ENCODE results near the gene TUBB3.

TUBB3 gene

GRCh38 chr16:89908236-89908635, 14.9 kb upstream of the TUBB3 start:
- no peak for TF ChIP-seq GATA3 (IDR thresholded peaks at IDR 0.05; ENCODE audit: low read depth, low read length)
- no peak for TF ChIP-seq GATA2 (IDR thresholded peaks at IDR 0.05; ENCODE audit: low read depth, low read length)

DNA sequence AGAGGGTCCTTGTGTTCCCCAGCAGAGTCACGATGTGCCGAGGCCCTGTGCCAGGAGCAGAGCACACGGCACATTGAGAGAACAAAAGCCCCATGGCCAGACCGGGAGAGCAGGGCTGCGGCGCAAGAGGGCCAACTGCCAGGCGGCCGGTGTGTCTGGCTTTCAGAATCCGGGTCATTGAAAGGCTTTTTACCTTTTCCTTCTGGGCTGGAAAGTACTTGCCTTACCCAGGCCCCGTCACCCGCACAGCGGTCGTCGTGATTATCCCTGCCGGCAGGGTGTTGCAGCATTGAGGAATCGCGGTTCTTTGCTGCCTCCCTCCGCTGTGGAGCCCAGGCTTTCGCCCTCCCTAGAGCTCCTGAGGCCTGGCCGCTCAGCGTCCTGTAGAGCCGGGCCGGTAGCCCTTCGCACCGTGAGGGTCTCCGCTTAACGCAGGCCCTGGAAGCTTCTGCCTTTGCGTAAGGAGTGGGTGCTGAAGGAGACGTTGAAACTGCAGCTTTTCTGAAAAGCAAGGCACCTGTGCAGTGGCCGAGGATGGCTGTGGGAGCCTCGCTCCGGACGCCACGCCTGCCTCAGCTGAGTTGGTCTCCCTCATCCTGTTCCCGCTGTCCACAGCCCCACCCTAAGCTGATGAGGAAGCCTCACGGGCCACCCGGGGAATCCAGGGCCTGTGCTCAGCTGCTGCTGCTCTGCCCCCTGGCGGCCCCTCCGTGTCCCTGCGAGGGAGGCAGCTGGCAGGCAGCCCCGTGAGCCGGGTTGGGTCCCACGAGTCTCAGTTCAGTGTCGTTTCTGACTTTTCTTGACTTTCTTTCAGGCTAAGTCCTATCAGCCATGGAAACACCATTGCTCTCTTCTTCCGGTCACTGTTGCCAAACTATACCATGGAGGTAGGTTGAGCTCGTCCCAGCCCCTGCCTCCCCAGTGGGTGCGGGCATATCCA, 13.1 kb upstream of the TUBB3 start:
- TF ChIP-seq GATA2 (IDR thresholded peaks at IDR 0.05; ENCODE audit: low read depth, low read length) (no peak), GATA3 (IDR thresholded peaks at IDR 0.05; ENCODE audit: low read depth, low read length) (no peak)

GRCh38 chr16:89910717-89911354, 12.3 kb upstream of the TUBB3 start:
- TF ChIP-seq GATA3 (IDR thresholded peaks at IDR 0.05; ENCODE audit: low read depth, low read length) = no peak

DNA sequence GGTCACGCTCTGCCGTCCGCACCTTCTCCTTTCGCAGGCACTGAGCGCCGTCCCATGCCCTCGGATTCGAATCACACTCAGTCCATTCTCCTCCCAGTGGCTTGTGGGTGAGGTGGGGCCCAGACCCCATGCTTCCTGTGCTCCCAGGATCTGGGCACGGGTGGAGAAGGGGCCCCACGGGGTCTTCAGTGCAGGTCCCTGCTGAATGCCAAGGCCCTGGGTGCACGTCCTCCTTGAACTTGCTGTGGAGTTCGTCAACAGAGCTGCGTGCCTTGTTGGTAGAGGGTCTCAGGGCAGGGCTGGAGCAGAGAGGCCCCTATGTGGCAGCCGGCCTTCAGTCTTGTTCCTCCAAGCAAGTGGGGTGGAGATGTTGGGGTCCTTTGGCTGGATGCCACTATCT, 11.8 kb upstream of the TUBB3 start:
- TF ChIP-seq GATA3 (IDR thresholded peaks at IDR 0.05; ENCODE audit: low read depth, low read length) (no peak), GATA2 (IDR thresholded peaks at IDR 0.05; ENCODE audit: low read depth, low read length) (no peak)

DNA sequence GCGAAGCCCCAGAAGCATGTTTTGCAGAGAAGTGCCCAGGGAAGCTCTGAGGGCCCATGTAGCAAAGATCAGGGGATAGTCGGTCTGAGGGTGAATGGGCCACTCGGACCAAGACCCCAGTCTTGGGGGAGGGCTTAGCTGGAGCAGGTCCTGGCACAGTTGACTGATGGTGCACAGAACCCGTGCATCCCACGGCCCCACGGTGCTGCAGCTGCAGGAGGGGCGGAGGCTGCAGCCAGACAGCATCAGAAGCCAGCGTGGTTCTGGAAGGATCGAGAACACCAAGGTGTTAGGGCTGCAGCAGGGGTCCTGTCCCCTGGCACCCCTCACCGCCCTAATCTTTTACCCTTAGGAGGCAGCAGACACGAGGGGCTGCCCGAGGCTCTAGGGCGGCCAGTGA, 11.0 kb upstream of the TUBB3 start:
- no peak for TF ChIP-seq GATA2 (IDR thresholded peaks at IDR 0.05; ENCODE audit: low read depth, low read length)
- no peak for TF ChIP-seq GATA3 (IDR thresholded peaks at IDR 0.05; ENCODE audit: low read depth, low read length)

DNA sequence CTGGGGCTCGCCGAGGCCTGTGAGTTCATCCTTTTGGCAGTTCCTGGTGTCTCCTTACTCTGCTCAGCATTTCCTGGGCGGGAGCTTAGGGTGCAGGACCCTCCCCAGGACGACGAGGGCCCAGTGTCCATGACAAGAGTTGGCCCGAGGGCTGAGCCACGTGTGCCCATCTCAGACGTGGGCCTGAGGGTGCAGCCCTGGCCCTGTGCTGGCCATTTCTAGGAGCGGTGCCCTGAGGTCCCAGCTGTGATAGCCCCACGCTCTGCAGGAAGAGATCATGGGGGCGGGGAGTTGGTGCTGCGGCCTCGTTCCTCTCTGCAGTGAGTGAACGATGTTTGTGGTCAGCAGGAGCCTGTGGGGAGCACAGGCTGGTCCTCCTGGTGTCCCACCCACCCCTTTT, 10.5 kb upstream of the TUBB3 start:
- no peak for TF ChIP-seq GATA2 (IDR thresholded peaks at IDR 0.05; ENCODE audit: low read depth, low read length)
- TF ChIP-seq GATA3 (IDR thresholded peaks at IDR 0.05; ENCODE audit: low read depth, low read length) = no peak

GRCh38 chr16:89913408-89914387, 9.4 kb upstream of the TUBB3 start:
- no peak for TF ChIP-seq GATA3 (IDR thresholded peaks at IDR 0.05; ENCODE audit: low read depth, low read length)
- TF ChIP-seq GATA2 (IDR thresholded peaks at IDR 0.05; ENCODE audit: low read depth, low read length) = no peak

DNA sequence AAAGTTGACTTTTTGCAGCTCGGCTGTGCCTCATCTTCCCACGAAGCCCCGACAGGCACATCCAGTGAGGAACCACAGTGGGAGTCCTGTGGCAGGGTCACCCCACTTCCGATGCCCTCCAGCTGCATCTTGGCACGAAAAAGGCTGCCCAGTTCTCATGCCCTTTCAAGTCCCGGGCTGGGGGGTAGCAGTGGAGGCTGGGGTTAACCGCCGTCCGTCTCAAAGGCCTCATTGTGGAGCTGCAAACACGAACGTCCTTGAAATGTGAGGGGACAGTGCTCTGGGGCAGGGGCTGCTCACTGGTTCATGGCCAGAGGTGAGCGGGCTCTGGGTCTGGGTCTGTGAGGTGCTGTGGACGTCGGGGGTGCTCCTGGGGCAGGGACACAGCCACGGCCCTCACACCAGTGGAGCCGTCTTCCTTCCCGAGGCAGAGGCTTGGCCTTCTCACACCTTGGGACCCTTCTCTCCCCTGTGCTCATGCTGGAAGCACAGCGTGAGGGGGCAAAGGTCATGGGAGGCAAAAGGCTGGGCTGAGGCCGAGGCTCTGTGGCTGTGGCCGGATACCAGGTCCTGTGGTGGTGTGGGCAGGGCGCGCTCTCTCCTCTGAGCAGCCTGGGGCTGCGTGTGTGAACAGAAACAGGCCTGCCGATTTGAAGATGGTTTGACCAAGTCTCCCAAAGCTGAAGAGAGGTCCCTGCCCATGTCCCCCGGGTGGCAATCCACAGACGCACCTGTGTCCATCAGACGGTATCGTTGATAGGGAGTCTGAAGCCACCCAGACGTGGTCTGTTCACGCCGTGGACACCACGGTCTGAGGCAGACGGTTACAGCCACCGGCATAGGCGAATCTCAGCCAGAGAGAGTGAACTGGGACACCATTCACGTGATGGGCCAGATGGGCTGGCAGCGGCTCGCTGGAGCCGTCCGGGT, 7.6 kb upstream of the TUBB3 start:
- TF ChIP-seq GATA3 (IDR thresholded peaks at IDR 0.05; ENCODE audit: low read depth, low read length) = no peak
- no peak for TF ChIP-seq GATA2 (IDR thresholded peaks at IDR 0.05; ENCODE audit: low read depth, low read length)

GRCh38 chr16:89917773-89918452, 5.2 kb upstream of the TUBB3 start:
- TF ChIP-seq GATA2 (IDR thresholded peaks at IDR 0.05; ENCODE audit: low read depth, low read length) (no peak), GATA3 (IDR thresholded peaks at IDR 0.05; ENCODE audit: low read depth, low read length) (no peak)

DNA sequence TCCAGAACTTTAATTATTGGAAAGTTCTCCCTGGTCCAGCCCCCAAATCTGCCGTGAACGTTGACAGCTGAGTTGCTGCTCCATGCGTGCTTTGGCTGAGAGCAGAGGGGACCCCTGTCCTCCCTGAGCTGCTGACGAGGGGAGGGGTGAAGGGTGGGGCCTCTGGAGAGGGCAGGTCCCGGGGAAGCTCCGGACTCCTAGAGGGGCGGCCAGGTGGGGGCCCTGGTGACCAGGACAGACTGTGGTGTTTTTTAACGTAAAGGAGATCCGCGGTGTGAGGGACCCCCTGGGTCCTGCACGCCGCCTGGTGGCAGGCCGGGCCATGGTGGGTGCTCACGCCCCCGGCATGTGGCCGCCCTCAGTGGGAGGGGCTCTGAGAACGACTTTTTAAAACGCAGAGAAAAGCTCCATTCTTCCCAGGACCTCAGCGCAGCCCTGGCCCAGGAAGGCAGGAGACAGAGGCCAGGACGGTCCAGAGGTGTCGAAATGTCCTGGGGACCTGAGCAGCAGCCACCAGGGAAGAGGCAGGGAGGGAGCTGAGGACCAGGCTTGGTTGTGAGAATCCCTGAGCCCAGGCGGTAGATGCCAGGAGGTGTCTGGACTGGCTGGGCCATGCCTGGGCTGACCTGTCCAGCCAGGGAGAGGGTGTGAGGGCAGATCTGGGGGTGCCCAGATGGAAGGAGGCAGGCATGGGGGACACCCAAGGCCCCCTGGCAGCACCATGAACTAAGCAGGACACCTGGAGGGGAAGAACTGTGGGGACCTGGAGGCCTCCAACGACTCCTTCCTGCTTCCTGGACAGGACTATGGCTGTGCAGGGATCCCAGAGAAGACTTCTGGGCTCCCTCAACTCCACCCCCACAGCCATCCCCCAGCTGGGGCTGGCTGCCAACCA, 4.4 kb upstream of the TUBB3 start, which contains the start of gene MC1R:
Gene MC1R, plus strand, starts transcription at position 410 of the 895 bp plus-strand sequence. Its CDS starts 397 bp downstream, at position 807.
- TF ChIP-seq GATA3 (IDR thresholded peaks at IDR 0.05; ENCODE audit: low read depth, low read length) = no peak
- no peak for TF ChIP-seq GATA2 (IDR thresholded peaks at IDR 0.05; ENCODE audit: low read depth, low read length)
